ENCODE data around the gene RXFP3. TPM values are rescaled to one million over a fixed set of nuclear protein-coding genes. Genes with fewer than 3 reads are reported as not detected.

The RXFP3 gene
- total RNA-seq, 1 experiment from 2014 or later = not detected

DNA sequence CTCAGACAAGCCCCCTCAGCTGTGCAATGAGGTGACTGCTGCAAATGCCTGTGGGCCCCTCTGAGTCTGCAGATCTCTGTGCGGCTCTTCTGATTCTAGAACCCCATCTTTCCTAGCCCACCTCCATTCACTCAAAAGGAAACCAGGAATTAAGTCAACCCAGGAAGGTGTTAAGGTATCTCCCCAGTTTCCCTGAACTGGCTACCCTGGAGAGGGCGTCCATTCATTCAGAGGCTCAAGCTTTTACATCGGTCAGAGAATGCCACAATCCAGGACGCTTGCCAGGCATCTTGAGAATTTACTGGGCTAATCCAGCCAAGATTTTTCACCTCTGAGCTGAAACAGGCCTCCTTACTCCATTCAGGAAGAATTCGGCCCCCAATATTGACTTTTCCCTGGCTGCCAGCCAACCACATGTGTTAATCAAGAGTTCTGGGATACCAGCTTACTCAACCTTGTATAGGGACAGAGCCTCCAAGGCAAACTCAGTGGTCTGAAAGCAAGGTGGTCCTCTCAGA is 43.5 kb upstream of the RXFP3 start:
- intact Hi-C loops (cut with micrococcal nuclease; ENCODE audit: unreplicated experiment) = no loop called here
- Histone ChIP-seq H3K27ac (ENCODE audit: low read depth, low read length, poor library complexity, severe bottlenecking) (no peak overlapping the region), H3K9me3 (ENCODE audit: low read depth, low read length, poor library complexity, severe bottlenecking) (no peaks in the 10 kb centered on the region), H3K27me3 (replicated peaks; ENCODE audit: insufficient read depth, low read depth, low read length, poor library complexity) (peaks cover 58% of the 10 kb centered on the region), H3K36me3 (ENCODE audit: insufficient read depth, low read length, poor library complexity, severe bottlenecking) (no peaks in the 10 kb centered on the region), H3K4me3 (ENCODE audit: low read depth, low read length, poor library complexity, severe bottlenecking) (no peak overlapping the region), H3K4me1 (ENCODE audit: insufficient read depth, low read length, poor library complexity, severe bottlenecking) (no peaks in the 10 kb centered on the region)
- POLR2A ChIA-PET (ENCODE audit: low non-redundant PET) = no interaction called here
- no TSS peak for BruUV-seq (replicated peaks)
- TF ChIP-seq, protein P1, sequence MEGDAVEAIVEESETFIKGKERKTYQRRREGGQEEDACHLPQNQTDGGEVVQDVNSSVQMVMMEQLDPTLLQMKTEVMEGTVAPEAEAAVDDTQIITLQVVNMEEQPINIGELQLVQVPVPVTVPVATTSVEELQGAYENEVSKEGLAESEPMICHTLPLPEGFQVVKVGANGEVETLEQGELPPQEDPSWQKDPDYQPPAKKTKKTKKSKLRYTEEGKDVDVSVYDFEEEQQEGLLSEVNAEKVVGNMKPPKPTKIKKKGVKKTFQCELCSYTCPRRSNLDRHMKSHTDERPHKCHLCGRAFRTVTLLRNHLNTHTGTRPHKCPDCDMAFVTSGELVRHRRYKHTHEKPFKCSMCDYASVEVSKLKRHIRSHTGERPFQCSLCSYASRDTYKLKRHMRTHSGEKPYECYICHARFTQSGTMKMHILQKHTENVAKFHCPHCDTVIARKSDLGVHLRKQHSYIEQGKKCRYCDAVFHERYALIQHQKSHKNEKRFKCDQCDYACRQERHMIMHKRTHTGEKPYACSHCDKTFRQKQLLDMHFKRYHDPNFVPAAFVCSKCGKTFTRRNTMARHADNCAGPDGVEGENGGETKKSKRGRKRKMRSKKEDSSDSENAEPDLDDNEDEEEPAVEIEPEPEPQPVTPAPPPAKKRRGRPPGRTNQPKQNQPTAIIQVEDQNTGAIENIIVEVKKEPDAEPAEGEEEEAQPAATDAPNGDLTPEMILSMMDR (conservative IDR thresholded peaks at IDR 0.05; ENCODE audit: low read depth, low read length) = no peak
- TF ChIP-seq EZH2 (IDR thresholded peaks at IDR 0.05; ENCODE audit: borderline replicate concordance, low read depth, low read length, poor library complexity, severe bottlenecking) = no peak
- CTCF ChIA-PET = no interaction called here
- DNase-seq (ENCODE audit: low spot score) = no peak

DNA sequence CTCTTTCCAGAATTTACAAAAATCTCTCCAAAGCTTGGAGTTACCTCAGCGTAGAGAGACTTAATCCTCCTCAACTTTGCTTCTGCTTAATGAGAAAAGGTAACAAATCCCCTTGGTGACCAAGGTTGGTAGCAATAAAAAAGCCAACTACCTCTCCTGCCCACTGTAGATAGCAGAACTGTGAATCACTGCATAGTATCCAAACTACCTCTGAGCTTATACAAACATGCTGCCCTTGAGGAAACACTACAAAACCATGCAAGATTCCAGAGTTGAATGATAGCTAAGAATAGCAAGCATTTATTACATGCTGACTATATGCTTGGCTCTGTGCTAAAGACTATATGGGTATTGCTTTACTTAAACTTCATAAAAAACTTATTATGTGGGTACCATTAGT is 41.6 kb upstream of the RXFP3 start:
- peaks cover 58% of the 10 kb centered on the region for H3K27me3 ChIP-seq (replicated peaks; ENCODE audit: insufficient read depth, low read depth, low read length, poor library complexity)
- H3K36me3 ChIP-seq (ENCODE audit: insufficient read depth, low read length, poor library complexity, severe bottlenecking) = no peaks in the 10 kb centered on the region
- intact Hi-C loops (cut with micrococcal nuclease; ENCODE audit: unreplicated experiment) = no loop called here
- H3K4me1 ChIP-seq (ENCODE audit: insufficient read depth, low read length, poor library complexity, severe bottlenecking) = no peaks in the 10 kb centered on the region
- TF ChIP-seq, protein P1 (conservative IDR thresholded peaks at IDR 0.05; ENCODE audit: low read depth, low read length) = no peak
- TF ChIP-seq EZH2 (IDR thresholded peaks at IDR 0.05; ENCODE audit: borderline replicate concordance, low read depth, low read length, poor library complexity, severe bottlenecking) = no peak
- POLR2A ChIA-PET (ENCODE audit: low non-redundant PET) = no interaction called here
- no peak overlapping the region for H3K4me3 ChIP-seq (ENCODE audit: low read depth, low read length, poor library complexity, severe bottlenecking)
- H3K27ac ChIP-seq (ENCODE audit: low read depth, low read length, poor library complexity, severe bottlenecking) = no peak overlapping the region
- no peak for DNase-seq (ENCODE audit: low spot score)
- CTCF ChIA-PET = no interaction called here
- no peaks in the 10 kb centered on the region for H3K9me3 ChIP-seq (ENCODE audit: low read depth, low read length, poor library complexity, severe bottlenecking)
- no TSS peak for BruUV-seq (replicated peaks)

DNA sequence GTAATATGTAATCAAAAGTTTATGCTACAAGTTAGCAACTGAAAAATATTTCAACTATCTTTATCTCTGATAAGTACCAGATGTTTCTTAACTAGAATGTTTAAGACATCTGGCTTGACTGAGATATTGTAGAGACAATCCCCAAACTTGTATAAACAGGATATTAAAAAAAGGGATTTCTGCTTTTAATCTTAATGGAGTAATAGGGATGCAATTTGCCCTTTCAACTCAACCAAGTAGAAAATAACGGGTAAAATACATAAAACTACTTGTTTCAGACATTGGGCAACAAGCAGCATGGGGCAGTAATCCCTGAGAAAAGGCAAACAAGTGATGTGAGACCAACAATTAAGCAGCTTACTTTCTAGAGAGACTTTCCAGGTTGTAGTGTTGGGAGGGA is 35.0 kb upstream of the RXFP3 start:
- no peak overlapping the region for H3K27ac ChIP-seq (ENCODE audit: low read depth, low read length, poor library complexity, severe bottlenecking)
- BruUV-seq (replicated peaks) = no TSS peak
- CTCF ChIA-PET = no interaction called here
- no peaks in the 10 kb centered on the region for H3K9me3 ChIP-seq (ENCODE audit: low read depth, low read length, poor library complexity, severe bottlenecking)
- H3K4me3 ChIP-seq (ENCODE audit: low read depth, low read length, poor library complexity, severe bottlenecking) = no peak overlapping the region
- POLR2A ChIA-PET (ENCODE audit: low non-redundant PET) = no interaction called here
- no peaks in the 10 kb centered on the region for H3K36me3 ChIP-seq (ENCODE audit: insufficient read depth, low read length, poor library complexity, severe bottlenecking)
- intact Hi-C loops (cut with micrococcal nuclease; ENCODE audit: unreplicated experiment) = no loop called here
- no peak for DNase-seq (ENCODE audit: low spot score)
- no peaks in the 10 kb centered on the region for H3K4me1 ChIP-seq (ENCODE audit: insufficient read depth, low read length, poor library complexity, severe bottlenecking)
- H3K27me3 ChIP-seq (replicated peaks; ENCODE audit: insufficient read depth, low read depth, low read length, poor library complexity) = peaks cover 11% of the 10 kb centered on the region
- TF ChIP-seq EZH2 (IDR thresholded peaks at IDR 0.05; ENCODE audit: borderline replicate concordance, low read depth, low read length, poor library complexity, severe bottlenecking) = no peak
- TF ChIP-seq, protein P1 (conservative IDR thresholded peaks at IDR 0.05; ENCODE audit: low read depth, low read length) = no peak

All from A673 (cell line).